ENCODE data around the gene AGTRAP. TPM values are rescaled to one million over a fixed set of nuclear protein-coding genes. Genes with fewer than 3 reads are reported as not detected.

Gene AGTRAP
- total RNA-seq, 2 experiments from 2014 or later, result 21.3 to 21.8 TPM

DNA sequence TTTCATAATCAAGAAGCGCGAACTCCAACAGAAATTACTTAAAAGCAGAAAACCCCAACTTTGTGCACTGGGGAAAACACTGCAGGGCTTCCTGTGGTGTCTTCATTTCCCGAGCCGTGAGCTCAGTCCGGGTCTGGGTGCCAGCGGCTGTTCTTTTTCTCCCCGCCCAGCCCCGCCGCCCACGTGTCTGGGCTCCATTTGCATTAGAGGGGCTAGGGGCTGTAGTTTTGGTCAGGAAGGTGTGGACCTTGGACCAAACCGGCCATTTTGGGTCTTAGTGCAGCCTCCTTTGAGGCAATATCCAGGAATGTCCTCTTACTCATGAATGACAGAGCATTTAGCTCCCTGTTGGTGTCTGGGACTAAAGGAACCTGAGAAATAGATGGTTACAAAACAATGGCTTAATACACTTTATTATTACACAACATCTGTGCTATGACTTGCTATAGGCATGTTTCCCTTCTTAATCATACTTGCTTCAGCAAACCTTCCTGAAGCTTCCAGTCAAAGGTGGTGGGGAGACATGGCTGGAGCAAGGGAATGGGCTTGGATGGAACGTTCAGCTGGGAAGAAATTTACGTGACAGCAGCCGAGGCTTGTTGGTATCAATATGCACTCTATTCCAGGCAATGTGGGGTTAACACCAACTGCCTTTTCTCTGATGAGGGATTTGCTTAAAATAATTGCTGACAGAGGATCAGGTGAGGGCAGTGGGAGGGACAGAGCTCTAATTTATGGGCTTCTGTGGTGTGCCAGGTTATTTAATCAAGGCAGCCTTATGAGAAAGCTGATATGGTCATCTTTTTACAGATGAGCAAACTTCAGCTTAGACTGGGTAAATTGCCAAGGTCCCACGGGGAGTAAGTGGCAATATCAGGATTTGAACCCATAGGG, 1.1 kb downstream of the AGTRAP start:
- ATAC-seq (ENCODE audit: poor library complexity), result peak; percentile 72
- POLR2A ChIA-PET, result interaction anchor here (0.8 to 4.0 kb wide), 10 partner anchors 11 to 475 kb away, joined by 3 to 44 read pairs (median 6); partner anchors contain the start of genes CLCN6, FBXO6, MTHFR and MTOR
- intact Hi-C loops (cut with DNase I, micrococcal nuclease), result loop anchor here (2.0 to 5.0 kb wide), 2 partner anchors 18 to 65 kb away; no protein-coding TSS in a partner anchor

DNA sequence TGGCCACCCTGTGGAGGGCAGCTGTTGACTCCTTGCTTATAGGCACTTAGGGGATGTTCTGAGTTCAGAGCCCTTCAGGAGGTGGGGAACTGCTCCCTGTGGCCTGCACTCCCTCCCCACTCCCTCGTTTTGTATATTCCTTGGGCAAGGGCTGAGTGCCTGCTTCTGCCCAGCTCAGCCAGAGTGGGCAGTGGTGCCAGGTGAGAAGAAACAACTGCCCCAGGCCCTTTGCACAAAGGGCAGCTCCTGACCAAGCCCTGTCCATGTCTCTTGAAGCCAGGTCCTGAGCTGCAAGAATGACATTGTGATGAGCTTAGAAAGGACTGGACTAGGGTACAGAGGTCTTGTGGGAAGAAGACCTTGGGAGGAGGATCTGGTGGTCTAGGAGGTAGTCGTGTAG, 2.2 kb downstream of the AGTRAP start:
- CTCF ChIA-PET, result interaction anchor here (1.7 to 4.3 kb wide), 2 partner anchors 11 to 18 kb away, joined by 6 to 30 read pairs; no protein-coding TSS in a partner anchor
- no peak overlapping the region for H3K4me3 ChIP-seq (ENCODE audit: low read length)
- H3K4me1 Mint-ChIP-seq (ENCODE audit: low read depth), result peaks cover 74% of the 10 kb centered on the region
- no peak for DNase-seq
- no peaks in the 10 kb centered on the region for H3K27me3 ChIP-seq (ENCODE audit: control insufficient read depth in 1 of 2, insufficient read depth in 2 of 2, low read length in 2 of 2)
- no peaks in the 10 kb centered on the region for H3K9me3 Mint-ChIP-seq
- no peak for ATAC-seq (ENCODE audit: poor library complexity)
- H3K27me3 Mint-ChIP-seq, result no peaks in the 10 kb centered on the region
- H3K36me3 Mint-ChIP-seq (ENCODE audit: low read depth), result no peaks in the 10 kb centered on the region
- POLR2A ChIA-PET, result interaction anchor here (2.8 to 4.0 kb wide), 3 partner anchors 19 to 170 kb away, joined by 22 to 44 read pairs (median 22); partner anchors contain the start of gene FBXO6
- no peaks in the 10 kb centered on the region for H3K9me3 ChIP-seq (ENCODE audit: control insufficient read depth in 1 of 2, insufficient read depth in 1 of 2, low read length in 2 of 2)
- no peak overlapping the region for H3K27ac ChIP-seq (ENCODE audit: low read depth in 1 of 2, low read length in 2 of 2)
- intact Hi-C loops (cut with DNase I, micrococcal nuclease), result loop anchor here in 1 of 2 experiments (5.0 kb wide), 1 partner anchor 64 kb away; no protein-coding TSS in a partner anchor
- peak overlapping the region; percentile 96 for H3K4me3 Mint-ChIP-seq
- H3K27ac Mint-ChIP-seq, result peak overlapping the region; percentile 43
- peaks cover 75% of the 10 kb centered on the region for H3K4me1 ChIP-seq (ENCODE audit: insufficient read depth, low read length)
- H3K36me3 ChIP-seq (ENCODE audit: insufficient read depth, low read length), result no peaks in the 10 kb centered on the region
- TF ChIP-seq, protein P1, sequence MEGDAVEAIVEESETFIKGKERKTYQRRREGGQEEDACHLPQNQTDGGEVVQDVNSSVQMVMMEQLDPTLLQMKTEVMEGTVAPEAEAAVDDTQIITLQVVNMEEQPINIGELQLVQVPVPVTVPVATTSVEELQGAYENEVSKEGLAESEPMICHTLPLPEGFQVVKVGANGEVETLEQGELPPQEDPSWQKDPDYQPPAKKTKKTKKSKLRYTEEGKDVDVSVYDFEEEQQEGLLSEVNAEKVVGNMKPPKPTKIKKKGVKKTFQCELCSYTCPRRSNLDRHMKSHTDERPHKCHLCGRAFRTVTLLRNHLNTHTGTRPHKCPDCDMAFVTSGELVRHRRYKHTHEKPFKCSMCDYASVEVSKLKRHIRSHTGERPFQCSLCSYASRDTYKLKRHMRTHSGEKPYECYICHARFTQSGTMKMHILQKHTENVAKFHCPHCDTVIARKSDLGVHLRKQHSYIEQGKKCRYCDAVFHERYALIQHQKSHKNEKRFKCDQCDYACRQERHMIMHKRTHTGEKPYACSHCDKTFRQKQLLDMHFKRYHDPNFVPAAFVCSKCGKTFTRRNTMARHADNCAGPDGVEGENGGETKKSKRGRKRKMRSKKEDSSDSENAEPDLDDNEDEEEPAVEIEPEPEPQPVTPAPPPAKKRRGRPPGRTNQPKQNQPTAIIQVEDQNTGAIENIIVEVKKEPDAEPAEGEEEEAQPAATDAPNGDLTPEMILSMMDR (IDR thresholded peaks at IDR 0.05), result no peak

More for the DNA sequence above, 1.1 kb downstream of the AGTRAP start:
- Mint-ChIP-seq H3K9me3 (no peaks in the 10 kb centered on the region), H3K4me3 (peak overlapping the region; percentile 96), H3K4me1 (ENCODE audit: low read depth) (peaks cover 73% of the 10 kb centered on the region), H3K27ac (peak overlapping the region; percentile 43), H3K36me3 (ENCODE audit: low read depth) (no peaks in the 10 kb centered on the region), H3K27me3 (no peaks in the 10 kb centered on the region)
- CTCF ChIA-PET, result interaction anchor here (0.6 to 4.3 kb wide), 5 partner anchors 12 to 87 kb away, joined by 3 to 30 read pairs (median 6); partner anchors contain the start of gene FBXO6
- Histone ChIP-seq H3K9me3 (ENCODE audit: control insufficient read depth in 1 of 2, insufficient read depth in 1 of 2, low read length in 2 of 2) (no peaks in the 10 kb centered on the region), H3K4me1 (ENCODE audit: insufficient read depth, low read length) (peaks cover 74% of the 10 kb centered on the region), H3K4me3 (ENCODE audit: low read length) (peak overlapping the region; percentile 99), H3K36me3 (ENCODE audit: insufficient read depth, low read length) (no peaks in the 10 kb centered on the region), H3K27ac (ENCODE audit: low read depth in 1 of 2, low read length in 2 of 2) (peak overlapping the region; percentile 75), H3K27me3 (ENCODE audit: control insufficient read depth in 1 of 2, insufficient read depth in 2 of 2, low read length in 2 of 2) (no peaks in the 10 kb centered on the region)
- TF ChIP-seq, protein P1 (IDR thresholded peaks at IDR 0.05), result no peak
- peak in 13 of 14 experiments; percentile 13 to 81 (median 33) for DNase-seq

DNA sequence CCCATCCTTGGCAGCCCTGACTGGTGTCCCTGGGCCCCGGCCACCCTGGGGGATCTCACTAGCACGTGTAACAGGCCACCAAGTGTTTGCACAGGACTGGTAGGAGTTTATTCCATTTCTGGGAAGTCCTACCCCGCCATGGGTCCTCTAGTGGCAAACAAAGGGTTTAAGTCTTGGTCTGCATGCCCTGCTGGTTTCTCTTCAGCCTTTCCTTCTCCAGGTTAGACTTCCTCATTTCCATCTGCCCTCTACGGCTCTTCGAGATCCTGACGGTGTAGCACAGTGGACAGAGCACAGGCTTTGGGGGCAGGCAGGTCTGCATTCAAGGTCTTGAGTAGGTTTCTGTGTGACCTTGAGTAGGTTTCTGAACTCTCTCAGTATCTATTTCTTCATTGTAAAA, 2.8 kb downstream of the AGTRAP start:
- H3K9me3 ChIP-seq (ENCODE audit: control insufficient read depth in 1 of 2, insufficient read depth in 1 of 2, low read length in 2 of 2), result no peaks in the 10 kb centered on the region
- Mint-ChIP-seq H3K36me3 (ENCODE audit: low read depth) (no peaks in the 10 kb centered on the region), H3K9me3 (no peaks in the 10 kb centered on the region), H3K4me1 (ENCODE audit: low read depth) (peaks cover 72% of the 10 kb centered on the region), H3K27me3 (no peaks in the 10 kb centered on the region), H3K4me3 (peak overlapping the region; percentile 96), H3K27ac (peak overlapping the region; percentile 36)
- ChIA-PET CTCF (interaction anchor here (1.3 to 1.7 kb wide), 3 partner anchors 10 to 19 kb away, joined by 3 to 6 read pairs (median 5); no protein-coding TSS in a partner anchor), POLR2A (interaction anchor here (1.8 kb wide), 1 partner anchor 726 kb away, joined by 4 read pairs; the partner anchor contains the start of gene TARDBP)
- no peak overlapping the region for H3K4me3 ChIP-seq (ENCODE audit: low read length)
- H3K27ac ChIP-seq (ENCODE audit: low read depth in 1 of 2, low read length in 2 of 2), result no peak overlapping the region
- intact Hi-C loops (cut with DNase I, micrococcal nuclease), result loop anchor here in 1 of 2 experiments (5.0 kb wide), 1 partner anchor 64 kb away; no protein-coding TSS in a partner anchor
- H3K4me1 ChIP-seq (ENCODE audit: insufficient read depth, low read length), result peaks cover 75% of the 10 kb centered on the region
- ATAC-seq (ENCODE audit: poor library complexity) (no peak), DNase-seq (no peak)
- peaks cover 1% of the 10 kb centered on the region for H3K36me3 ChIP-seq (ENCODE audit: insufficient read depth, low read length)
- TF ChIP-seq, protein P1 (IDR thresholded peaks at IDR 0.05), result no peak
- no peaks in the 10 kb centered on the region for H3K27me3 ChIP-seq (ENCODE audit: control insufficient read depth in 1 of 2, insufficient read depth in 2 of 2, low read length in 2 of 2)

Measured in CD4-positive, alpha-beta T cell (primary cell).